Panc1 (cell line): ENCODE results near the gene MRPL51. TPM values are rescaled to one million over a fixed set of nuclear protein-coding genes. Genes with fewer than 3 reads are reported as not detected.
A peak's percentile ranks its signal among the peaks of the same experiment; 100 is the strongest.

Source experiments
- ATAC-seq: fragments of 200-7000 bp; cut with Tn5 transposase; 2 replicates; pipeline ENCODE4 v1.9.1; 2020; ENCODE audit warnings: mild to moderate bottlenecking, moderate library complexity
- BruUV-seq: library from RNA; stranded (reverse); fragments of 400-500 nt; replicated peaks from 2 replicates; lab custom pipeline; 2021; lab: Mats Ljungman, UMichigan
- CTCF ChIA-PET: fragments of 300-600 bp; sonication (Branson Sonifier 250); formaldehyde crosslinking; loops from one replicate; lab custom pipeline; 2022; ENCODE audit warnings: antibody characterized with exemption; lab: Charles Lee
- POLR2A ChIA-PET: fragments of 300-600 bp; sonication (Branson Sonifier 250); formaldehyde crosslinking; loops from one replicate; lab custom pipeline; 2022; ENCODE audit warnings: antibody characterized with exemption; lab: Charles Lee
- DNase-seq: peaks from one replicate; pipeline ENCODE4 v3.0.0-alpha.2; 2010; ENCODE audit warnings: low read depth, low spot score
- H3K27ac ChIP-seq: 2 replicates; pipeline ENCODE4 v1.5.1; 2011; ENCODE audit warnings: mild to moderate bottlenecking, low read length, inconsistent platforms
- H3K27me3 ChIP-seq: fragments of 200-500 bp; sonication (Bioruptor generic); 2 replicates; pipeline ENCODE4 v1.6.0; 2014; ENCODE audit warnings: low read length, inconsistent platforms; ENCODE audit not compliant: control insufficient read depth, insufficient read depth
- H3K36me3 ChIP-seq: fragments of 200-500 bp; sonication (Bioruptor generic); 2 replicates; pipeline ENCODE4 v1.5.1; 2014; ENCODE audit warnings: inconsistent platforms, mild to moderate bottlenecking, low read length, moderate library complexity; ENCODE audit not compliant: control insufficient read depth, insufficient read depth
- H3K4me1 ChIP-seq: 2 replicates; pipeline ENCODE4 v1.5.1; 2011; ENCODE audit warnings: inconsistent platforms, mild to moderate bottlenecking, low read length, moderate library complexity; ENCODE audit not compliant: control insufficient read depth, insufficient read depth
- H3K4me3 ChIP-seq, 2 experiments: 2 replicates each; pipeline ENCODE4 v1.5.1; 2011 to 2012; ENCODE audit warnings: low read depth in 2 of 2, low read length in 2 of 2, mild to moderate bottlenecking in 2 of 2, inconsistent platforms in 1 of 2, moderate library complexity in 1 of 2
- H3K9me3 ChIP-seq: fragments of 200-500 bp; sonication (Bioruptor generic); 2 replicates; pipeline ENCODE4 v1.5.1; 2014; ENCODE audit warnings: low read depth, mild to moderate bottlenecking, inconsistent platforms, low read length, moderate library complexity; ENCODE audit not compliant: control insufficient read depth, insufficient read depth
- POLR2AphosphoS5 ChIP-seq: IDR thresholded peaks from 2 replicates; pipeline ENCODE4 v1.6.1; 2012; ENCODE audit warnings: mild to moderate bottlenecking, low read depth, low read length, moderate library complexity
- SIN3A ChIP-seq: IDR thresholded peaks from 2 replicates; pipeline ENCODE4 v1.6.1; 2012; ENCODE audit warnings: low read depth, mild to moderate bottlenecking, low read length, moderate library complexity, borderline replicate concordance; ENCODE audit not compliant: insufficient read depth
- TCF7L2 ChIP-seq: IDR thresholded peaks from 2 replicates; pipeline ENCODE4 v1.6.1; 2011; ENCODE audit warnings: mild to moderate bottlenecking, low read depth, low read length, inconsistent platforms
- in situ Hi-C: cut with HindIII; loops from 2 replicates; pipeline ENCODE4 v1.10.0; 2016; ENCODE audit warnings: low sequenced_read_pairs, low pct_unique_long_range_greater_than_20kb
- intact Hi-C: fragments of 100-400 bp; cut with micrococcal nuclease; formaldehyde crosslinking; loops from one replicate; pipeline ENCODE4 v1.10.0; 2022; ENCODE audit not compliant: unreplicated experiment
- total RNA-seq: library from RNA; stranded (reverse); gene quantifications from one replicate; pipeline ENCODE4 v1.2.1, GENCODE V29; 2021; ENCODE audit not compliant: unreplicated experiment
- TF ChIP-seq, protein P1 (sequence below): fragments of 450-650 bp; IDR thresholded peaks from 2 replicates; pipeline ENCODE4 v1.5.1; 2017; ENCODE audit warnings: mild to moderate bottlenecking
- TF ChIP-seq, protein P2 (sequence below), 2 experiments: IDR thresholded peaks; 2 replicates each; pipeline ENCODE4 v1.6.1; 2011 to 2012; ENCODE audit warnings: low read depth in 2 of 2, control low read depth in 1 of 2, low read length in 1 of 2, mild to moderate bottlenecking in 1 of 2, moderate library complexity in 1 of 2; ENCODE audit not compliant: insufficient read depth in 1 of 2

MRPL51 gene
- total RNA-seq, 1 experiment from 2014 or later = 194 TPM

DNA sequence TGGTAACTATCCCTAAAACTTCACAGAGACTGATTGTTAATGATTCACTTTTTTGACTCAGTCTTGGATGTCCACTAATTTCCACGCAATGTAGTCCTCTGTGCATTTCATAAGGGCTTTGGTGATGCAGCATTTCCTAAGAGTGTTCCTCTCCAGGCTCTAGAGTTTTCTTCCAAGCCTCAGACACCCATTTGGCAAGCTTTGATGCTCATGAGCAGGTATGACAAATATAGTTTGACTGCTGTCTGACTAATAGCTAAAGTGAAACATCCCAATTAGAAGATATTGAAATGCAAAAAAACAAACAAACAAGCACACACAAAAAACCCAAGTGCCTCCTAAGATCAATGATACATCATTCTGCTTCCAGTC lies 21.1 kb downstream of the MRPL51 start:
- Histone ChIP-seq H3K9me3 (no peaks in the 10 kb centered on the region), H3K27me3 (no peaks in the 10 kb centered on the region), H3K36me3 (no peaks in the 10 kb centered on the region; the same call in 1 of the 2 replicates), H3K27ac (no peak overlapping the region), H3K4me1 (peaks cover 14% of the 10 kb centered on the region), H3K4me3 (no peak overlapping the region)
- no peak for ATAC-seq
- no peak for DNase-seq
- in situ Hi-C loops = no loop called here
- POLR2A ChIA-PET = no interaction called here
- intact Hi-C loops = no loop called here
- no peak for TF ChIP-seq POLR2AphosphoS5
- TF ChIP-seq, protein P1, sequence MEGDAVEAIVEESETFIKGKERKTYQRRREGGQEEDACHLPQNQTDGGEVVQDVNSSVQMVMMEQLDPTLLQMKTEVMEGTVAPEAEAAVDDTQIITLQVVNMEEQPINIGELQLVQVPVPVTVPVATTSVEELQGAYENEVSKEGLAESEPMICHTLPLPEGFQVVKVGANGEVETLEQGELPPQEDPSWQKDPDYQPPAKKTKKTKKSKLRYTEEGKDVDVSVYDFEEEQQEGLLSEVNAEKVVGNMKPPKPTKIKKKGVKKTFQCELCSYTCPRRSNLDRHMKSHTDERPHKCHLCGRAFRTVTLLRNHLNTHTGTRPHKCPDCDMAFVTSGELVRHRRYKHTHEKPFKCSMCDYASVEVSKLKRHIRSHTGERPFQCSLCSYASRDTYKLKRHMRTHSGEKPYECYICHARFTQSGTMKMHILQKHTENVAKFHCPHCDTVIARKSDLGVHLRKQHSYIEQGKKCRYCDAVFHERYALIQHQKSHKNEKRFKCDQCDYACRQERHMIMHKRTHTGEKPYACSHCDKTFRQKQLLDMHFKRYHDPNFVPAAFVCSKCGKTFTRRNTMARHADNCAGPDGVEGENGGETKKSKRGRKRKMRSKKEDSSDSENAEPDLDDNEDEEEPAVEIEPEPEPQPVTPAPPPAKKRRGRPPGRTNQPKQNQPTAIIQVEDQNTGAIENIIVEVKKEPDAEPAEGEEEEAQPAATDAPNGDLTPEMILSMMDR = no peak
- TF ChIP-seq TCF7L2 = no peak
- TF ChIP-seq, protein P2, sequence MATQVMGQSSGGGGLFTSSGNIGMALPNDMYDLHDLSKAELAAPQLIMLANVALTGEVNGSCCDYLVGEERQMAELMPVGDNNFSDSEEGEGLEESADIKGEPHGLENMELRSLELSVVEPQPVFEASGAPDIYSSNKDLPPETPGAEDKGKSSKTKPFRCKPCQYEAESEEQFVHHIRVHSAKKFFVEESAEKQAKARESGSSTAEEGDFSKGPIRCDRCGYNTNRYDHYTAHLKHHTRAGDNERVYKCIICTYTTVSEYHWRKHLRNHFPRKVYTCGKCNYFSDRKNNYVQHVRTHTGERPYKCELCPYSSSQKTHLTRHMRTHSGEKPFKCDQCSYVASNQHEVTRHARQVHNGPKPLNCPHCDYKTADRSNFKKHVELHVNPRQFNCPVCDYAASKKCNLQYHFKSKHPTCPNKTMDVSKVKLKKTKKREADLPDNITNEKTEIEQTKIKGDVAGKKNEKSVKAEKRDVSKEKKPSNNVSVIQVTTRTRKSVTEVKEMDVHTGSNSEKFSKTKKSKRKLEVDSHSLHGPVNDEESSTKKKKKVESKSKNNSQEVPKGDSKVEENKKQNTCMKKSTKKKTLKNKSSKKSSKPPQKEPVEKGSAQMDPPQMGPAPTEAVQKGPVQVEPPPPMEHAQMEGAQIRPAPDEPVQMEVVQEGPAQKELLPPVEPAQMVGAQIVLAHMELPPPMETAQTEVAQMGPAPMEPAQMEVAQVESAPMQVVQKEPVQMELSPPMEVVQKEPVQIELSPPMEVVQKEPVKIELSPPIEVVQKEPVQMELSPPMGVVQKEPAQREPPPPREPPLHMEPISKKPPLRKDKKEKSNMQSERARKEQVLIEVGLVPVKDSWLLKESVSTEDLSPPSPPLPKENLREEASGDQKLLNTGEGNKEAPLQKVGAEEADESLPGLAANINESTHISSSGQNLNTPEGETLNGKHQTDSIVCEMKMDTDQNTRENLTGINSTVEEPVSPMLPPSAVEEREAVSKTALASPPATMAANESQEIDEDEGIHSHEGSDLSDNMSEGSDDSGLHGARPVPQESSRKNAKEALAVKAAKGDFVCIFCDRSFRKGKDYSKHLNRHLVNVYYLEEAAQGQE (IDR thresholded peaks at IDR 0.05; ENCODE audit: insufficient read depth in 1 of 2, low read depth in 2 of 2, low read length in 1 of 2) = no peak
- no peak for TF ChIP-seq SIN3A
- CTCF ChIA-PET = no interaction called here
- no TSS peak for BruUV-seq

DNA sequence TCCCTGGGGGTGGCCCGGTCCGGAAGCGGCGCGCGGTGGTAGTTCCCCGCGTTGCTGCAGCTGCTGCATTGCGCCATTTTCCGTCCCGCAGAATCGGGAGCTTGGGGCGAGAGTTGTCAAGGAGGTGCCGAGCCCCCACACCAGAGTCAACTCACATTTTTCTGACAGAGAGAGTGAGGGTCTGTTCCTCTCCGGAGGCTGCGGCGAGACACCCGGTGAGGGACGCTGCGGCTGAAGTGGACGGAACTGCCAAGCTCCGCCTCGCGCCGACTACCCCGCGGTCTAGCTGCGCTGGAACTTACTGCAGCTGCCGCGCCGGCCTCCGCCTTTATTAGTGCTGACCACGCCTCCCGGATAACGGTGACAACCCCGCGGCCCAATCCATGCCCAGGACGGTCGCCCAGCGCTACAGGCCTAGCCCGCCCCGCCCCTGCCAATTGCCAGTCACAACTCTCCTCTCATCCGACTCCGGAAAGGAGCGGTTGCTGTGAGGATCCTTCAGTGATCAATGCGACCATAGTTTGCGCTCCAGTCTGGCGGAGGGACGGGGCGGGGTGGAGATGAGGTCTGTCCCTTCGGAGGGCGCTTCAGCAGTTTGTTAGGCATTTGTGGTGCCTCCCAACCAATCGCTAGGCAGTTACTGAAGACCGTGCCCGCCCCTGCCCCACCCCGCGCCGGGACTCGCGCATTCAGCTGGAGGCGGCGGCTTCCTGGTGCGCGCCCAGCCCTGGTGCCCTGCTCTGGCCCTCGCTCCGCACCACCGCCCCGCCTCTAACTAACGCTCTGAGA lies 22.5 kb downstream of the MRPL51 start, which contains the start of gene VAMP1:
Gene VAMP1 (minus strand): TSS at position 303 of the 789 bp plus-strand sequence. CDS start 146 bp downstream, at position 157.
- ChIA-PET CTCF (no interaction called here), POLR2A (interaction anchor here (0.6 to 1.4 kb wide), 7 partner anchors 12 to 1812 kb away, joined by 3 to 11 read pairs (median 4); no protein-coding TSS in a partner anchor)
- H3K36me3 ChIP-seq = no peaks in the 10 kb centered on the region; the same call in none of the 2 replicates
- TF ChIP-seq, protein P2 (IDR thresholded peaks at IDR 0.05; ENCODE audit: insufficient read depth in 1 of 2, low read depth in 2 of 2, low read length in 1 of 2) = no peak
- TF ChIP-seq TCF7L2 (peak; percentile 38; the same call in 1 of the 2 replicates), SIN3A (peak; percentile 91; the same call in 1 of the 2 replicates), POLR2AphosphoS5 (peak; percentile 96)
- TF ChIP-seq, protein P1 = no peak
- intact Hi-C loops = no loop called here
- no peaks in the 10 kb centered on the region for H3K9me3 ChIP-seq
- peak; percentile 83 for DNase-seq
- peak within 1 kb of the TSS; percentile 70 to 78 for H3K4me3 ChIP-seq
- no TSS peak for BruUV-seq
- H3K27ac ChIP-seq = peak within 1 kb of the TSS; percentile 89
- H3K27me3 ChIP-seq = no peaks in the 10 kb centered on the region
- peak; percentile 98 for ATAC-seq
- peaks cover 14% of the 10 kb centered on the region for H3K4me1 ChIP-seq
- in situ Hi-C loops = no loop called here
